SK-N-SH (cell line): ENCODE results near the gene PDE4B. TPM values are rescaled to one million over a fixed set of nuclear protein-coding genes. Genes with fewer than 3 reads are reported as not detected.

ENCODE experiments used
- CTCF ChIA-PET: fragments of 300-600, 350-600 bp; formaldehyde crosslinking; extraction: SDS; loops from one replicate; lab custom pipeline; 2021; lab: Yijun Ruan, JAX
- POLR2A ChIA-PET: fragments of 350-600 bp; sonication (Branson Sonifier 250); formaldehyde crosslinking; extraction: SDS; loops from one replicate; lab custom pipeline; 2020; ENCODE audit warnings: antibody characterized with exemption, inconsistent platforms; lab: Yijun Ruan, JAX
- DNase-seq: peaks from one replicate; pipeline ENCODE4 v3.0.0; 2012
- H2AFZ ChIP-seq: fragments of 200-600 bp; sonication (generic); 2 replicates; pipeline ENCODE4 v1.8.1; 2016; ENCODE audit warnings: antibody characterized with exemption, mild to moderate bottlenecking, low read depth
- H3F3A ChIP-seq: fragments of 200-600 bp; sonication (generic); replicated peaks from 2 replicates; pipeline ENCODE3; 2016; ENCODE audit warnings: antibody characterized with exemption, mild to moderate bottlenecking; ENCODE audit not compliant: insufficient read depth
- H3K27ac ChIP-seq, 2 experiments: fragments of 200-500 bp in 1 of 2; fragments of 200-600 bp in 1 of 2; sonication (Bioruptor generic) in 1 of 2; sonication (generic), shearing (Covaris generic) in 1 of 2; 2 replicates each; pipeline versions ENCODE4 v1.5.1 to v1.6.1; 2014 to 2016; ENCODE audit warnings: low read depth in 2 of 2, inconsistent platforms in 1 of 2, low read length in 1 of 2, mild to moderate bottlenecking in 1 of 2, mixed read lengths in 1 of 2
- H3K27me3 ChIP-seq: fragments of 200-600 bp; sonication (generic), shearing (Covaris generic); 2 replicates; pipeline ENCODE4 v1.6.1; 2016; ENCODE audit warnings: mixed run types; ENCODE audit not compliant: insufficient read depth
- H3K36me3 ChIP-seq, 2 experiments: fragments of 200-500 bp in 1 of 2; fragments of 200-600 bp in 1 of 2; sonication (Bioruptor generic) in 1 of 2; sonication (generic) in 1 of 2; replicated peaks in 1 of 2; 2 replicates each; pipeline versions ENCODE3 to v1.5.1; 2014 to 2016; ENCODE audit warnings: low read length in 1 of 2, mild to moderate bottlenecking in 1 of 2; ENCODE audit not compliant: insufficient read depth in 2 of 2, control insufficient read depth in 1 of 2
- H3K4me1 ChIP-seq, 2 experiments: fragments of 200-500 bp in 1 of 2; fragments of 200-600 bp in 1 of 2; sonication (Bioruptor generic) in 1 of 2; sonication (generic), shearing (Covaris generic) in 1 of 2; 2 replicates each; pipeline versions ENCODE4 v1.5.1 to v1.6.1; 2014 to 2016; ENCODE audit warnings: low read depth in 1 of 2, low read length in 1 of 2, mixed run types in 1 of 2; ENCODE audit not compliant: insufficient read depth in 2 of 2, control insufficient read depth in 1 of 2
- H3K4me2 ChIP-seq: fragments of 200-600 bp; sonication (generic), shearing (Covaris generic); 2 replicates; pipeline ENCODE4 v1.6.1; 2017; ENCODE audit warnings: mixed run types
- H3K4me3 ChIP-seq, 2 experiments: fragments of 200-500 bp in 1 of 2; fragments of 200-600 bp in 1 of 2; sonication (Bioruptor generic) in 1 of 2; sonication (generic), shearing (Covaris generic) in 1 of 2; 2 replicates each; pipeline versions ENCODE4 v1.5.1 to v1.8.1; 2014 to 2016; ENCODE audit warnings: low read depth in 2 of 2, inconsistent platforms in 1 of 2, low read length in 1 of 2, mild to moderate bottlenecking in 1 of 2, mixed read lengths in 1 of 2, moderate library complexity in 1 of 2
- H3K79me2 ChIP-seq: fragments of 200-600 bp; sonication (generic); 2 replicates; pipeline ENCODE4 v1.8.1; 2017; ENCODE audit warnings: mild to moderate bottlenecking; ENCODE audit not compliant: insufficient read depth
- H3K9ac ChIP-seq: fragments of 200-600 bp; sonication (generic); 2 replicates; pipeline ENCODE4 v1.6.1; 2017; ENCODE audit warnings: mixed run types
- H3K9me2 ChIP-seq: fragments of 200-600 bp; sonication (generic); 2 replicates; pipeline ENCODE4 v1.6.1; 2017; ENCODE audit warnings: mixed run types
- H3K9me3 ChIP-seq: fragments of 200-600 bp; sonication (generic); 2 replicates; pipeline ENCODE4 v1.6.1; 2017; ENCODE audit warnings: mixed run types, mild to moderate bottlenecking, moderate library complexity
- H4K20me1 ChIP-seq: fragments of 200-600 bp; sonication (generic); 2 replicates; pipeline ENCODE4 v1.6.1; 2017; ENCODE audit warnings: mild to moderate bottlenecking, mixed run types; ENCODE audit not compliant: insufficient read depth
- ELF1 ChIP-seq: IDR thresholded peaks from 2 replicates; pipeline ENCODE4 v1.4.0; 2012
- FOXJ3 ChIP-seq: sonication (generic); formaldehyde crosslinking; IDR thresholded peaks from 2 replicates; pipeline ENCODE4 v1.5.1; 2020; ENCODE audit warnings: mild to moderate bottlenecking, missing genetic modification reagents
- JUND ChIP-seq: IDR thresholded peaks from 2 replicates; pipeline ENCODE4 v1.4.0; 2012
- MAX ChIP-seq: IDR thresholded peaks from 2 replicates; pipeline ENCODE4 v1.4.0; 2012; ENCODE audit warnings: low read depth
- NRF1 ChIP-seq: IDR thresholded peaks from 2 replicates; pipeline ENCODE4 v1.6.1; 2012; ENCODE audit warnings: low read depth, mild to moderate bottlenecking, low read length
- POLR2AphosphoS5 ChIP-seq: IDR thresholded peaks from 2 replicates; pipeline ENCODE4 v1.6.1; 2012; ENCODE audit warnings: low read depth, low read length
- REST ChIP-seq: IDR thresholded peaks from 2 replicates; pipeline ENCODE4 v1.6.1; 2012; ENCODE audit warnings: mild to moderate bottlenecking, low read depth, low read length, moderate library complexity
- SIN3A ChIP-seq: IDR thresholded peaks from 2 replicates; pipeline ENCODE4 v1.6.1; 2012; ENCODE audit warnings: low read depth, mild to moderate bottlenecking, low read length, moderate library complexity, borderline replicate concordance
- USF2 ChIP-seq: fragments of 150-350 bp; IDR thresholded peaks from 2 replicates; pipeline ENCODE4 v1.6.1; 2017; ENCODE audit warnings: antibody characterized with exemption, low read length, low read depth, borderline replicate concordance
- YY1 ChIP-seq: IDR thresholded peaks from 2 replicates; pipeline ENCODE4 v1.4.0; 2012; ENCODE audit warnings: low read depth, mild to moderate bottlenecking
- WGBS: methylation state at CpG from one replicate; pipeline ENCODE4 v1.1.6; 2017; ENCODE audit warnings: low lambda C conversion rate; 5-methylcytosine and 5-hydroxymethylcytosine counted together
- polyA plus RNA-seq, 3 experiments: library from polyadenylated mRNA; depleted of rRNA; stranded (reverse); fragments of >200 nt; gene quantifications; 2 replicates each; pipeline ENCODE4 v1.2.3, GENCODE V29; 2012

The PDE4B gene
- polyA plus RNA-seq, 1 of the 3 experiments (the other 2 are of a cell fraction): 1.9 TPM

- POLR2A ChIA-PET: interaction anchor here (0.6 kb wide), 1 partner anchor 24 kb away, joined by 3 read pairs; no protein-coding TSS in a partner anchor
Measured at GRCh38 chr1:66292305-66292704, 499.6 kb downstream of the PDE4B start.

More at GRCh38 chr1:66292305-66292704, 499.6 kb downstream of the PDE4B start:
- no peaks in the 10 kb centered on the region for H4K20me1 ChIP-seq
- peaks cover 9% of the 10 kb centered on the region for H3F3A ChIP-seq
- TF ChIP-seq ELF1: no peak
- TF ChIP-seq NRF1: no peak
- no peak for TF ChIP-seq SIN3A
- TF ChIP-seq YY1: no peak
- TF ChIP-seq REST: no peak
- TF ChIP-seq FOXJ3 (CRISPR knock-in tag): no peak
- no peak for TF ChIP-seq USF2
- no peak for TF ChIP-seq POLR2AphosphoS5
- TF ChIP-seq MAX: no peak
- TF ChIP-seq JUND: no peak
- H3K79me2 ChIP-seq: no peaks in the 10 kb centered on the region
- 94% methylated on average over 2 of the region's 2 CpGs for WGBS
- H3K27me3 ChIP-seq: no peaks in the 10 kb centered on the region
- no peaks in the 10 kb centered on the region for H3K9me2 ChIP-seq
- H2AFZ ChIP-seq: no peak overlapping the region
- no peaks in the 10 kb centered on the region for H3K36me3 ChIP-seq
- H3K9me3 ChIP-seq: no peaks in the 10 kb centered on the region
- no peak overlapping the region for H3K9ac ChIP-seq
- CTCF ChIA-PET: interaction anchor here (1.0 to 2.2 kb wide), 3 partner anchors 12 to 154 kb away, joined by 3 to 4 read pairs (median 3); no protein-coding TSS in a partner anchor
- H3K4me2 ChIP-seq: no peak overlapping the region
- DNase-seq: no peak
- H3K4me3 ChIP-seq: no peak overlapping the region
- peaks cover 0 to 3% of the 10 kb centered on the region in 2 experiments; a peak in 2 of 4 replicates for H3K4me1 ChIP-seq
- H3K27ac ChIP-seq: no peak overlapping the region; a peak in 1 of 4 replicates
